ENCODE data around the gene EPHB4.
A peak's percentile ranks its signal among the peaks of the same experiment; 100 is the strongest.

EPHB4 gene

DNA sequence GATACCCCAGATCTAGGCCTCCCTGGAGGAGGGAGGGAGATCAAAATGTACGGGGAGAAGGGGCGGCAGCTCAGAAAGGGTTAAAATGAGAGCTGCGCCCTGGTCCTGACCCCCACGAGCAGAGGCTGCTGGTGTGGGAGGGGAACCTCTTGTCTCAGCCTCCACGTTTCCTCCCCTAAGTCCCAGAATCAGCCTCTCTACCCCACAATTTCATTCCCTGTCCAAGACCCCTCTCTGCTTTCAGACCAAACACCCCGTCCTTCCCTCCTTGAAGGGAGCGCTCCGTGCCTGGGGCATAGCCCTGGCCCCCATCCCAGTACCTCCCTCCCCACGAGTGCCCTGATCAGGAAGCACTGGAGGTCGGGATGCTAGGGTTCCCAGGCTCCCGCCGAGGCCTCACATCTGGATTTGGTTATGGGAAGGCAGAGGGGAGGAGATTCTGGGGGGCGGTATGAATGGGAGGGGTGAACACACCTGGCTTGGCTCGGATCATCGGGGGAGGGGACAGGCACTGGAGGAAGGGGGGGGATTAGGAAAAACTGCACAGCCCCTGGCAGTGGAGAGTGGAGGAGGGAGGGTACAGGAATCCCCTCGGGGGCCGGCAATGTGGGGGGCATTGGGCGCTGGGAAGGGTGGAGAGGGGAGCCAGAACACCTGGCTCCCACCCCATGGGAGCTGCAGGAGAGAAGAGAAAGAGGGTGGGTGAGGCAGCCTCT, 2.7 kb downstream of the EPHB4 start:
- TF ChIP-seq CTCF (IDR thresholded peaks at IDR 0.05; ENCODE audit: low read depth, low read length) (no peak), MYC (IDR thresholded peaks at IDR 0.05; ENCODE audit: low read depth, low read length) (no peak), POLR2A (IDR thresholded peaks at IDR 0.05; ENCODE audit: extremely low read depth, insufficient read length) (no peak)
- TF ChIP-seq, protein P1, sequence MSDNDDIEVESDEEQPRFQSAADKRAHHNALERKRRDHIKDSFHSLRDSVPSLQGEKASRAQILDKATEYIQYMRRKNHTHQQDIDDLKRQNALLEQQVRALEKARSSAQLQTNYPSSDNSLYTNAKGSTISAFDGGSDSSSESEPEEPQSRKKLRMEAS (IDR thresholded peaks at IDR 0.05; ENCODE audit: low read depth, low read length) = no peak
- H3K4me3 ChIP-seq (ENCODE audit: low read depth, low read length) = no peak overlapping the region
- DNase-seq (ENCODE audit: low read depth) = peak; percentile 24

DNA sequence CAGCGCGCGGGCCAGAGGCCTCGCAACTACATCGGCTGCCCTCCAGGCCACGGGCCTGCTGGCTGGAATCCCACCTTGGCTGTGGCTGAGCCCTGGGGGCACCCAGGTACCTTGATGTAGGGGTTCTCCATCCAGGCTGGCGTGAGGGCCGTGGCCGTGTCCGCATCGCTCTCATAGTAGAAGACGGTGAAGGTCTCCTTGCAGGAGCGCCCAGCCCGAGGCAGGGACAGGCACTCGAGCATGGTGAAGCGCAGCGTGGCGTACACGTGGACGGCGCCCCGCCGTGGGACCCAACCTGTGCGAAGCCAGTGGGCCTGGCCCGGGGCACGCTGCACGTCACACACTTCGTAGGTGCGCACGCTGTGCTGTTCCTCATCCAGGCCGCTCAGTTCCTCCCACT, 3.8 kb downstream of the EPHB4 start:
- no peak for DNase-seq (ENCODE audit: low read depth)
- H3K4me3 ChIP-seq (ENCODE audit: low read depth, low read length) = no peak overlapping the region
- TF ChIP-seq, protein P1 (IDR thresholded peaks at IDR 0.05; ENCODE audit: low read depth, low read length) = no peak
- TF ChIP-seq POLR2A (IDR thresholded peaks at IDR 0.05; ENCODE audit: extremely low read depth, insufficient read length) = no peak

GRCh38 chr7:100823140-100823525, 4.2 kb downstream of the EPHB4 start:
- DNase-seq (ENCODE audit: low read depth) = no peak
- no peak overlapping the region for H3K4me3 ChIP-seq (ENCODE audit: low read depth, low read length)
- TF ChIP-seq, protein P1 (IDR thresholded peaks at IDR 0.05; ENCODE audit: low read depth, low read length) = no peak
- no peak for TF ChIP-seq POLR2A (IDR thresholded peaks at IDR 0.05; ENCODE audit: extremely low read depth, insufficient read length)
- no peak for TF ChIP-seq CTCF (IDR thresholded peaks at IDR 0.05; ENCODE audit: low read depth, low read length)
- no peak for TF ChIP-seq MYC (IDR thresholded peaks at IDR 0.05; ENCODE audit: low read depth, low read length)

- TF ChIP-seq MYC (IDR thresholded peaks at IDR 0.05; ENCODE audit: low read depth, low read length) (no peak), CTCF (IDR thresholded peaks at IDR 0.05; ENCODE audit: low read depth, low read length) (no peak), POLR2A (IDR thresholded peaks at IDR 0.05; ENCODE audit: extremely low read depth, insufficient read length) (no peak)
- TF ChIP-seq, protein P1 (IDR thresholded peaks at IDR 0.05; ENCODE audit: low read depth, low read length) = no peak
- no peak overlapping the region for H3K4me3 ChIP-seq (ENCODE audit: low read depth, low read length)
- DNase-seq (ENCODE audit: low read depth) = no peak
These were observed 4.8 kb downstream of the EPHB4 start for GRCh38 chr7:100822236-100823139.

GRCh38 chr7:100819586-100819985, 7.7 kb downstream of the EPHB4 start:
- no peak for TF ChIP-seq POLR2A (IDR thresholded peaks at IDR 0.05; ENCODE audit: extremely low read depth, insufficient read length)
- TF ChIP-seq CTCF (IDR thresholded peaks at IDR 0.05; ENCODE audit: low read depth, low read length) = no peak
- H3K4me3 ChIP-seq (ENCODE audit: low read depth, low read length) = no peak overlapping the region
- DNase-seq (ENCODE audit: low read depth) = no peak

GRCh38 chr7:100818825-100819224, 8.5 kb downstream of the EPHB4 start:
- no peak for TF ChIP-seq CTCF (IDR thresholded peaks at IDR 0.05; ENCODE audit: low read depth, low read length)
- no peak for DNase-seq (ENCODE audit: low read depth)
- H3K4me3 ChIP-seq (ENCODE audit: low read depth, low read length) = no peak overlapping the region
